ENCODE results near the gene ZNF622.
A peak's percentile ranks its signal among the peaks of the same experiment; 100 is the strongest.

The ZNF622 gene

DNA sequence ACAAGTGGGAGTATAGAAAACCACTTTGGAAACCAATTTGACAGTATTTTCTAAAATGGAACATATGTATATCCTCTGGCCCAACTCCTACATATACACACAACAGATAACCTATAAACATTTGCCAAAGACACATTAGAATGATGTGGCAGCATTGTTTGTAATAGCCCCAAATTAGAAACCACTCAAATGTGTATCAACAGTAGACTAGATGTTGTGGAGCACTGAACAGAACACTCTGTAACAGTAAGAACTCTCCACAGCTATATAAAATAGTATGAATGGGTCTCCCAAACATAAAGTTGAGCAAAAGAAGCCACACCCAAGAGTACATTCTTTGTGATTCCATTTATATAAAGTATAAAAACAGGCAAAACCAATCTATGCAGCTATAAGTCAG is 6.1 kb downstream of the ZNF622 start:
- Histone ChIP-seq H3F3A (ENCODE audit: low read depth) (no peaks in the 10 kb centered on the region), H3K79me2 (ENCODE audit: insufficient read depth, low read length) (peaks cover 81% of the 10 kb centered on the region), H3K9me3 (ENCODE audit: insufficient read depth, low read depth, low read length) (no peaks in the 10 kb centered on the region), H3K9me2 (replicated peaks; ENCODE audit: low read depth, low read length) (no peaks in the 10 kb centered on the region), H3K4me1 (ENCODE audit: insufficient read depth, low read length, poor library complexity, severe bottlenecking) (peaks cover 68% of the 10 kb centered on the region), H2AFZ (ENCODE audit: low read length) (no peak overlapping the region), H3K4me3 (ENCODE audit: low read length, poor library complexity, severe bottlenecking) (peak overlapping the region; percentile 83), H3K27me3 (ENCODE audit: insufficient read depth, low read length, poor library complexity, severe bottlenecking) (no peaks in the 10 kb centered on the region), H4K20me1 (ENCODE audit: insufficient read depth, low read length, poor library complexity, severe bottlenecking) (peaks cover 90% of the 10 kb centered on the region), H3K4me2 (ENCODE audit: low read depth, low read length, poor library complexity, severe bottlenecking) (peak overlapping the region; percentile 98), H3K9ac (ENCODE audit: low read depth, low read length, poor library complexity, severe bottlenecking) (peak overlapping the region; percentile 34), H3K36me3 (ENCODE audit: insufficient read depth, low read length) (peaks cover 78% of the 10 kb centered on the region; the same call in 1 of the 2 replicates)
- TF ChIP-seq, protein P1, sequence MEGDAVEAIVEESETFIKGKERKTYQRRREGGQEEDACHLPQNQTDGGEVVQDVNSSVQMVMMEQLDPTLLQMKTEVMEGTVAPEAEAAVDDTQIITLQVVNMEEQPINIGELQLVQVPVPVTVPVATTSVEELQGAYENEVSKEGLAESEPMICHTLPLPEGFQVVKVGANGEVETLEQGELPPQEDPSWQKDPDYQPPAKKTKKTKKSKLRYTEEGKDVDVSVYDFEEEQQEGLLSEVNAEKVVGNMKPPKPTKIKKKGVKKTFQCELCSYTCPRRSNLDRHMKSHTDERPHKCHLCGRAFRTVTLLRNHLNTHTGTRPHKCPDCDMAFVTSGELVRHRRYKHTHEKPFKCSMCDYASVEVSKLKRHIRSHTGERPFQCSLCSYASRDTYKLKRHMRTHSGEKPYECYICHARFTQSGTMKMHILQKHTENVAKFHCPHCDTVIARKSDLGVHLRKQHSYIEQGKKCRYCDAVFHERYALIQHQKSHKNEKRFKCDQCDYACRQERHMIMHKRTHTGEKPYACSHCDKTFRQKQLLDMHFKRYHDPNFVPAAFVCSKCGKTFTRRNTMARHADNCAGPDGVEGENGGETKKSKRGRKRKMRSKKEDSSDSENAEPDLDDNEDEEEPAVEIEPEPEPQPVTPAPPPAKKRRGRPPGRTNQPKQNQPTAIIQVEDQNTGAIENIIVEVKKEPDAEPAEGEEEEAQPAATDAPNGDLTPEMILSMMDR (conservative IDR thresholded peaks at IDR 0.05; ENCODE audit: low read length): no peak
- no peak for TF ChIP-seq EZH2phosphoT487 (IDR thresholded peaks at IDR 0.05; ENCODE audit: borderline replicate concordance)

DNA sequence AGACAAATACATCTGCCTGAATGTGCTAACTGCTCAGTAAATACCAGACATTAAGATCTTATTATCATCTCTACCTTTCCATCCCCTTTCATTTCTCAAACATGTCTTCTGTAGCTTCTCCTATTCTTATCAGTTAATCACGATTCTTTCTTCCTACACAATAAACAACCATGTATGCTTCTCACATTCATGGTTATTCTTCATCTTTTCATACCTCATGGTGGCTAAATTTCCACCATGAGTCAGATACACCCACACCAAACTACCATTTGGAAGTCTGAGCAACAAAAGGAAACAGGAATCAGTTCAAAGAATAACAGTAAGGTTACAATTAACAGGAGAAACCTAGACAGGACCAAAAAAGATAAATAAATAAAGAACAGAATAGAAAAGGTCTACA is 7.7 kb downstream of the ZNF622 start:
- H3K4me2 ChIP-seq (ENCODE audit: low read depth, low read length, poor library complexity, severe bottlenecking): peak overlapping the region; percentile 98
- H2AFZ ChIP-seq (ENCODE audit: low read length): no peak overlapping the region
- peaks cover 69% of the 10 kb centered on the region for H3K79me2 ChIP-seq (ENCODE audit: insufficient read depth, low read length)
- TF ChIP-seq, protein P1 (conservative IDR thresholded peaks at IDR 0.05; ENCODE audit: low read length): no peak
- no peak for TF ChIP-seq EZH2phosphoT487 (IDR thresholded peaks at IDR 0.05; ENCODE audit: borderline replicate concordance)
- H4K20me1 ChIP-seq (ENCODE audit: insufficient read depth, low read length, poor library complexity, severe bottlenecking): peaks cover 78% of the 10 kb centered on the region
- no peaks in the 10 kb centered on the region for H3K9me3 ChIP-seq (ENCODE audit: insufficient read depth, low read depth, low read length)
- peak overlapping the region; percentile 24 for H3K4me3 ChIP-seq (ENCODE audit: low read length, poor library complexity, severe bottlenecking)
- H3F3A ChIP-seq (ENCODE audit: low read depth): no peaks in the 10 kb centered on the region
- peaks cover 52% of the 10 kb centered on the region for H3K4me1 ChIP-seq (ENCODE audit: insufficient read depth, low read length, poor library complexity, severe bottlenecking)
- no peaks in the 10 kb centered on the region for H3K27me3 ChIP-seq (ENCODE audit: insufficient read depth, low read length, poor library complexity, severe bottlenecking)
- peaks cover 88% of the 10 kb centered on the region; the same call in 1 of the 2 replicates for H3K36me3 ChIP-seq (ENCODE audit: insufficient read depth, low read length)
- H3K9ac ChIP-seq (ENCODE audit: low read depth, low read length, poor library complexity, severe bottlenecking): no peak overlapping the region
- H3K9me2 ChIP-seq (replicated peaks; ENCODE audit: low read depth, low read length): no peaks in the 10 kb centered on the region

DNA sequence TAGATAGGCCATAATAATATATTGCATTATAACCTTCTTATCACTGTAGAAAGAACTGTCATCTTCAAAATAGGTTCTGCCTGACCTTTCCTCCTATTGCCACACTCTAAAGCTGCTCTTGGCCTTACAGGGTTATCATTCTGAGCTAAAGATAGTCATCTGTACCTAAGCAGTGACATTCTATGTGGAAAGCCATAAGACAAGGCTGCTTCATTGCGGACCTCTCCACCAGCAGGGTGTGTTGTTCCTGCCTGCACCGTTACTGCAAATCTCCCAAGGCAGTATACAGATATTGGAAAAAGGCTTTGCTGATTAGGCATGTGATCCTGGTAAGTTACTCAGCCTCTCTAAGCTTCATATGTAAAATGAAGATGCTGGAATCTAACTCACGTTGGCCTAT is 8.1 kb downstream of the ZNF622 start:
- peaks cover 76% of the 10 kb centered on the region for H4K20me1 ChIP-seq (ENCODE audit: insufficient read depth, low read length, poor library complexity, severe bottlenecking)
- peaks cover 48% of the 10 kb centered on the region for H3K4me1 ChIP-seq (ENCODE audit: insufficient read depth, low read length, poor library complexity, severe bottlenecking)
- H2AFZ ChIP-seq (ENCODE audit: low read length): no peak overlapping the region
- H3K79me2 ChIP-seq (ENCODE audit: insufficient read depth, low read length): peaks cover 65% of the 10 kb centered on the region
- TF ChIP-seq EZH2phosphoT487 (IDR thresholded peaks at IDR 0.05; ENCODE audit: borderline replicate concordance): no peak
- TF ChIP-seq, protein P1 (conservative IDR thresholded peaks at IDR 0.05; ENCODE audit: low read length): no peak; the same call in 1 of the 2 replicates
- peak overlapping the region; percentile 98 for H3K4me2 ChIP-seq (ENCODE audit: low read depth, low read length, poor library complexity, severe bottlenecking)
- no peaks in the 10 kb centered on the region for H3K27me3 ChIP-seq (ENCODE audit: insufficient read depth, low read length, poor library complexity, severe bottlenecking)
- no peak overlapping the region for H3K4me3 ChIP-seq (ENCODE audit: low read length, poor library complexity, severe bottlenecking)
- H3K9me3 ChIP-seq (ENCODE audit: insufficient read depth, low read depth, low read length): no peaks in the 10 kb centered on the region
- no peaks in the 10 kb centered on the region for H3K9me2 ChIP-seq (replicated peaks; ENCODE audit: low read depth, low read length)
- H3K36me3 ChIP-seq (ENCODE audit: insufficient read depth, low read length): peaks cover 88% of the 10 kb centered on the region
- H3F3A ChIP-seq (ENCODE audit: low read depth): no peaks in the 10 kb centered on the region
- no peak overlapping the region for H3K9ac ChIP-seq (ENCODE audit: low read depth, low read length, poor library complexity, severe bottlenecking)
